Measurements from ENCODE around the gene CAPN10. TPM values are rescaled to one million over a fixed set of nuclear protein-coding genes. Genes with fewer than 3 reads are reported as not detected.

The CAPN10 gene
- polyA plus RNA-seq, 4 donors = 20.5 to 41.1 (median 20.8) TPM

DNA sequence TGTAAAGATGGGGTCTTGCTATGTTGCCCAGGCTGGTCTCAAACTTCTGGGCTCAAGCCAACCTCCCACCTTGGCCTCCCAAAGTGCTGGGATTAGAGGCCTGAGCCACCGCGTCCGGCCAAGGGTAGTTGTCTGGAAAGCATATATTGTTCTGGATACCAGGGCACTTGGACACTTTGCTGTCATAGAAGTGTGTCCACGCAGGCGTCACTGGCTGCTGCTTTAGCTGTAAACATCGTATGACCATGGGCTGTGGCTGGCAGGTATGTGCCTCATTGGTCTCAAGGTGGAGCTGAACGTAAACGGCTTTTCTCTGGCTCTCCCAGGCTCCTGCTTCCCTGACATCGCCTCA is 35.5 kb downstream of the CAPN10 start:
- DNase-seq (ENCODE audit: low read depth in 4 of 4, low spot score in 3 of 4) = no peak

DNA sequence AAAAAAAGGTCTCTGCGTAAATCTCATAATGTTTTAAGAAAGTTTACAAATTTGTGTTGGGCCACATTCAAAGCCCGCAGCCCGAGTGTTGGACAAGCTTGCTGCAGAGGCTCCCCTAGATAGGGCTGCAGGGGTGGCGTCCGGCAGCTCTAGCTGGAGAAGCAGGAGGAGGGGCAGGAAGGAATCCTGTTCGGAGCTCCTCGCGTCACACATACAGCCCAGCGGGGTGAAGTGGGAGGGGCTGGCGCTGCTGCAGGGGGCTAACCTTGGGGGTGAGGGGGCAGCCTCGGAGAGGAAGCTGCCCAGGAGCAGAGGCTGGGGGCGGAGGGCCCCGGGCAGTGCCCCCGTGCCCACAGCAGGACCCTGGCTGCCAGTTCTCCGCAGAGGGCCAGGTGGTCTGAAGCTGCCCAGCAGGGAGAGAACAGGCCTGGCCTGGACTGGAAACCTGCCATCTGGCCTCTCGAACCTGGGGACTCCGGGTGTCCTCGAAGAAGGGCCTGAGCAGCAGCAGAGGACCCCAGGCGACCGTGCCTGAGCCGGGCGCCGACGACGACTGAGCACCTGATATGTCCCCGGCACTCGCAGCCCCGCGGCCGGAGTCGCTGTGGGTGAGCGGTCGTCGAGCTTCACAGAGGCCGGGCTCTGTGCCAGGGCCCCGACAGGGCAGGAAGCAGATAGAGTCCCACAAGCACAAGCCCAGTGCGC is 36.1 kb downstream of the CAPN10 start:
- DNase-seq (ENCODE audit: low read depth in 4 of 4, low spot score in 3 of 4) = no peak

DNA sequence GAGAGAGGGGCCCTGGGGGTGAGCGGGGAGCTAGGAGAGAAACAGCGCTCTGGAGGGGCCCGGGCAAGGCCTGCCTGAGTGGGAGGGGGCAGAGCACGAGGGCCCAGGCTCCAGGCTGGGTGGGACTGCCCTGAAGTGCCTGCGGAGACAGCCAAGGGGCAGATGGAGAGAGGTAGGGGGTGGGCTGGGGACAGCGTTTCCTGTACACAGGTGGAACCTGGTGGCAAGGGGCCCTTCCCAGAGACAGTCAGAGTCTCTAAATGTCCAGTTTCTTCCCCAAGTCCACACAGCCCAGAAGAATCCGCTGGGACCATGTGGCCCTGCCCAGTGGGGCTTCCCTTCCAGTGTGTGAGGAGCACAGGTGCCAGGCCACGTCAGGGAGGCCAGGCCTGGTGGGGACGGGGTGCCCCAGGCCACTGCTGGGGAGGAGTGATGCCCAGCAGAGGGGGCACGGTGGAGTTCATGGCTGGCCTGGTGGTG is 37.0 kb downstream of the CAPN10 start:
- no peak for DNase-seq (ENCODE audit: low read depth in 4 of 4, low spot score in 3 of 4)

DNA sequence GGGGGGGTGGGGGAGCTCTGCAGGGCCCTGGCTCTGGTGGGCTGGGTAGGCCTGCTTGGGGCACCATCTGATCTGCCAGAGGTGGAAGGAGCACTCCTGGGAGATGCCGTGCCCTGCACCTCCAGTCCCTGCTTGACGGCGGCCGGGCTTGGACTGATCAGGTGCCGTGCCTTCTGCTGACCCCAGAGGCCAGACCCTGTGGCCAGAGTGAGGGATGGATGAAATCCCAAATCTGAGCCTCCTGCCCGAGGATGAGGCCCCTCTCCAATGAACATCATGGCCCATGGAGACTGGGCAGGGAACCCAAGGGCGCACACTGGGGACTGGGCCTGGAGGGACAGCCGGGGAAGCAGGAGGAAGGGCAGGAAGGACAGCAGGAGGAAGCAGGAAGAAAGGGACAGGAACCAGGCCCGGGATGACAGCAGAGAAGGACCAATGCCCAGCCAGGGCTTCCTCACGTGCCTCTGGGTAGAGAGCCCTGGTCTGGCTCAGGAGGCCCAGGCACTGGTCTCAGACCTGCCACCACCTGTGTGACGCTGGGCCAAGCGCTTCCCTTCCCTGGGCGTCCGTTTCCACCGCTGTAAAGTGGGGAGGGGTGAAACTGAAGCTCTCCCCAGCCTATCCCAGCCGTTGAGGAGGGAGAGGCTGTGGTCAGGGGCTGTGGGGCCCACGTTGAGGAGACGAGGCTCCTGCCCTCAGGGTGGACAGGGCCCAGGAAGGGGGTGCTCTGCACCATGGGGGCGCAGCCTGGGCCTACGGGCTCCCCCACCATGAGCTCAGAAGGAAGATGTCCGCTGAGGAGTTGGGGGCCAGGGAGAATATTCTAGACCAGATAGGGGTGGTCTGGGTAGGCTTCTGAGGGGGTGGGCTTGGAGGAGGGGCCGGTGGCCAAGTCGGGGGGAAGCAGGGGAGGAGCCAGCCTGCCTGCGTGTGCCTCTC is 37.7 kb downstream of the CAPN10 start:
- DNase-seq (ENCODE audit: low read depth in 4 of 4, low spot score in 3 of 4) = no peak

DNA sequence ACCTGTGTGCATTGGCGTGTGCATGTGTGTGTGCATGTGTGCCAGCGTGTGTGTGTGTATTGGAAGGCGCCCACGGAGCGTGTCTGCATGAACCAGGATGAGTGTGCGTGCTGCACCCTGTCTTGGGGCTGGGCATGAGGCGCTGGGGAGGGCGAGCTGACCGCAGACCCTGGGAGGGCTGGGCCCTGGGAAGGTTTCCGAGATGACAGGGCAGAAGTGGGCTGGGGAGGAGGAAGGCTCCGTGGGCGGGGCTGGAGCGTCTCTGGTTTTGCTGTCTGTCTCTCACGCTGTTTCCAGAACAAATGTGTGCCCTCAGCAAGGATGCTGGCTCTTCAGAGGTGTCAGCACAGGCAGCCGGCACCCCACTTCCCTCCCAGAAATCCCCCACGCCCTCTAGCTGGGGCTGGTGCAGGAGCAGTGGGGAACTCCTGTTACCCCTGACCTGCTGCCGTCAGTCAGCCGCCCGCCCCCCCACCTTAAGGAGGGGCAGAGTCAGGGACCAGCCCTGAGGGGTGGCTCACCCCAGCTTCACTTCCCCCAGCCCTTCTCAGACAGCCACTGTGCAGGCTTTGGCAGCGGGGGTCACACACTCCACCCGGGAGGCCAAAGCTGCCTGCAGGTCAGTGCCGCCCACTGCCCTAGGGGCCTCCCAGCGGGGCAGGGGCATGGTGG is 38.6 kb downstream of the CAPN10 start, which contains the start of gene GPR35:
GPR35 (plus strand) TSS at position 531 of the 672 bp plus-strand sequence. CDS start 4,473 bp downstream, outside the sequence.
- DNase-seq (ENCODE audit: low read depth in 4 of 4, low spot score in 3 of 4) = no peak

DNA sequence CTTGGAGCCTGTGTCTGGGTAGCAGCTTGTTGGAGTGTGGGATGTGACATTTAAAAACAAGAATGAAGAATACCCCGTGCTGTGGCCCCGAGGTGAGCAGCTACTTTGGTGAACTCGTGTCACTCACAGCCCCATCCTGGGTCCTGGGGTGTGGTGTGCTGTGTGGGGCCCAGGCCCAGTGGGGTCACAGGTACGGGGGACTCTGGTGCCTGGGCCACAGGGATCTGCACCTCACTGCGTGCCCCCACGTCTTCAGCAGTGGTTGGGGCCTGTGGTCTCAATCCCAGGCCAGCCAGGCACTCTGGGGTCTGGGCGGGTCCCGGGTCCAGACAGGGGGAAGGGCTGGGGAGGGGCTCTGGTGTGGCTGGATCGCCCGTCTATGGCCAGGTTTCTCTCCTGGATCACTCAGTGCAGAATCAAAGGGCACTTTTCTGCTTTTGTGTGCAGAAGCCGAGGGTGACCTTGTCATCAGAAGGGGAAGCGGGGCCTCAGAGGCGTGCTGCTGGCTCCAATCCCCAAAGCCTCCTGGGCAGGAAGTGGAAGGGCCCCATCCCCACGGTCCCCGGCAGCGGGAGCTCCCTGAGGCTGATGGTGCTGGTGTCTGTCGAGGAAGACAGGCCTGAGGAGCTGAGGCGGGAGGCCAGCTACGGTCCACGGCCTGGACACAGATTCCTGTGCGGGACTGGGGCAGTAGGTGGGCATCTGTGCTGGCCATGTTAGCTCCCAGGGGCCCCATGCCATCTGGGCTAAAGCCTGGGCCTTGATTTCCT is 40.2 kb downstream of the CAPN10 start:
- DNase-seq (ENCODE audit: low read depth in 4 of 4, low spot score in 3 of 4) = no peak

DNA sequence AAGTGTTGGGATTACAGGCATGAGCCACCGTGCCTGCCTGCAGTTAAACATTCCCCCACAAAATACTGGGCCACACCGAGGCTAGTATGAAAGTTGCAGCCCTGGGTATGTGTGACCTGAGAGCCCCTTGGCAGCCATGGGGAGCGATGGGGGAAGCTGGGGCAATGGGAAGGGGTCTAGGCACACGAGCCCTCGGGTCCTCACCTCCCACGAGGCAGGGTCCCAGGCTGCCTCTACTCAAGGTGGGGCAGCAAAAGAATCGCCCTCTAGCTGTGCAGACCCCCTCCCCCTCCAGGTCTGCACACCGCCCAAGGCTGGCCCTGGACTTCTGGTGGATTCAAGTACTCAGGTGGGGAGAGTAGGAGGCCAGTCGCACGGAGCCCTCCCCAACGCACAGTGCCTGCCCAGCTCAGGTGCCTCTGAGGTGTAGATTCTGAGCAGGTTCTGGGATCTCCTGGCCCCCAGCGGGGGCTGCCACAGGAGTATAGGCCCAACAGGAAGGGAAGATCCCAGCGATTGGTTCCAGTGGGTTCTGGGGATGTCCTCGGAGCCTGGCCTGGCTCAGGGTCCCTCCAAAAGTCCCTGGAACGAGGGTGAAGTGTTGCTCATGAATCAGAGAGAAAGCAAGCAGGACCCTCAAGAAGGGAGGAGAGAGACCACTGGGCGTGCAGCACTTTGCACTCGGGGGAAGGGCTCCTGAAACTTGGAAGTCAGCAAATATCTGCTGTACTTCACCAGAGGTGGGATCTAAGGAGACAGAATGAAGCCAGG is 41.4 kb downstream of the CAPN10 start:
- DNase-seq (ENCODE audit: low read depth in 4 of 4, low spot score in 3 of 4) = no peak

DNA sequence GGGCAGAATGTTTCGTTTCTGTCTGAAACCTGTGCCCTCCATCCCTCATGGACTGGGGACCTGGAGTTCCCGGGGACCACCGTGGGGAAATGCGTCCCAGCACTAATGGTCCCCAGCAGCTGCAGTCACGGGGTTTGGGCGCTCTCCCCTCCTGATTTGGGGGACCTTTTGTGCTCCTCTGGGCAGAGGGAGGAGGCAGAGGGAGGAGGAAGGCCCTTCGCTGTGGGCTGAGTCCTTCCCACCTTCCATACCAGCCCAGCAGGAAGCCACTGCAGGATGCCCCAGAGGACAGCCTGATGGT is 41.9 kb downstream of the CAPN10 start:
- DNase-seq (ENCODE audit: low read depth in 4 of 4, low spot score in 3 of 4) = no peak

DNA sequence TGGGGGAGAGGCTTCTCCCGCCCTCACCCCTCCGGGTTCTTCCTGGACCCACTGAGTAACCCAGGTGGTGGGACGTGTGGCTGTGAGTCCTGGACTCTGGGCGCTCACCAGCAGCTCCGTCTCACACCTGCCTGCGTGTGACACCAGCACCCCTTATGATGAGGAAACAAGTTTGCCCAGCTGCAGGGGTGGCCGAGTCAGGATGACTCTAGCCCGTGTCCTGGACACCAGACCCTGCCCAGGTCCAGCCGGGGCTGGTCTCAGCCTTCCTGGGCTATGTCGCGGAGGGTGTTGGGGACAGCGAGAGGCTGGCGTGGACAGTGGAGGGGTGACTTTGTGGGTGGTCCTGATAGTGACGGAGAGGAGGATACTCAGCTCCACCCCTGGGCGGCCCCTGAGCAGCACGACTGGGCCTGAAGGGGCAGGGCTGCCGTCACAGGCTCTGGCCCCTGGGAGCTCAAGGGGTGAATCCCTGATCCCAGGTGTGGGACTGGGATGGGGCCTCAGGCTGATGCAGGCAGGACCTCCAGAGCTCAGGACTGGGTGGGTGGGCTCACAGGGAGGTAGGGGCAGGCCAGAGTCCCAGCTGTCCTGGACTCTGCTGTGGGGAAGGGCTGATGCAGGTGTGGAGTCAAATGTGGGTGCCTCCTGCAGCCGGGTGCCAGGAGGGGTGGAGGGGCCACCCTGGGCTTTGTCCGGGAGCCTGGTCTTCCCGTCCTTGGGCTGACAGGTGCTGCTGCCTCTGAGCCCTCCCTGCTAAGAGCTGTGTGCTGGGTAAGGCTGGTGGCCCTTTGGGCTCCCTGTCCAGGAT is 42.5 kb downstream of the CAPN10 start:
- DNase-seq (ENCODE audit: low read depth in 4 of 4, low spot score in 3 of 4) = no peak

DNA sequence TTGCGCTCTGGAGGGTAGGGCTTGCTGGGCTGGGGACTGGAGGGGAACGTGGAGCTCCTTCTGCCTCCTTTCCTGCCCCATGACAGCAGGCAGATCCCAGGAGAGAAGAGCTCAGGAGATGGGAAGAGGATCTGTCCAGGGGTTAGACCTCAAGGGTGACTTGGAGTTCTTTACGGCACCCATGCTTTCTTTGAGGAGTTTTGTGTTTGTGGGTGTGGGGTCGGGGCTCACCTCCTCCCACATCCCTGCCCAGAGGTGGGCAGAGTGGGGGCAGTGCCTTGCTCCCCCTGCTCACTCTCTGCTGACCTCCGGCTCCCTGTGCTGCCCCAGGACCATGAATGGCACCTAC is 43.1 kb downstream of the CAPN10 start:
- DNase-seq (ENCODE audit: low read depth in 4 of 4, low spot score in 3 of 4) = no peak

DNA sequence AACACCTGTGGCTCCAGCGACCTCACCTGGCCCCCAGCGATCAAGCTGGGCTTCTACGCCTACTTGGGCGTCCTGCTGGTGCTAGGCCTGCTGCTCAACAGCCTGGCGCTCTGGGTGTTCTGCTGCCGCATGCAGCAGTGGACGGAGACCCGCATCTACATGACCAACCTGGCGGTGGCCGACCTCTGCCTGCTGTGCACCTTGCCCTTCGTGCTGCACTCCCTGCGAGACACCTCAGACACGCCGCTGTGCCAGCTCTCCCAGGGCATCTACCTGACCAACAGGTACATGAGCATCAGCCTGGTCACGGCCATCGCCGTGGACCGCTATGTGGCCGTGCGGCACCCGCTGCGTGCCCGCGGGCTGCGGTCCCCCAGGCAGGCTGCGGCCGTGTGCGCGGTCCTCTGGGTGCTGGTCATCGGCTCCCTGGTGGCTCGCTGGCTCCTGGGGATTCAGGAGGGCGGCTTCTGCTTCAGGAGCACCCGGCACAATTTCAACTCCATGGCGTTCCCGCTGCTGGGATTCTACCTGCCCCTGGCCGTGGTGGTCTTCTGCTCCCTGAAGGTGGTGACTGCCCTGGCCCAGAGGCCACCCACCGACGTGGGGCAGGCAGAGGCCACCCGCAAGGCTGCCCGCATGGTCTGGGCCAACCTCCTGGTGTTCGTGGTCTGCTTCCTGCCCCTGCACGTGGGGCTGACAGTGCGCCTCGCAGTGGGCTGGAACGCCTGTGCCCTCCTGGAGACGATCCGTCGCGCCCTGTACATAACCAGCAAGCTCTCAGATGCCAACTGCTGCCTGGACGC is 43.6 kb downstream of the CAPN10 start:
- DNase-seq (ENCODE audit: low read depth in 4 of 4, low spot score in 3 of 4) = no peak

DNA sequence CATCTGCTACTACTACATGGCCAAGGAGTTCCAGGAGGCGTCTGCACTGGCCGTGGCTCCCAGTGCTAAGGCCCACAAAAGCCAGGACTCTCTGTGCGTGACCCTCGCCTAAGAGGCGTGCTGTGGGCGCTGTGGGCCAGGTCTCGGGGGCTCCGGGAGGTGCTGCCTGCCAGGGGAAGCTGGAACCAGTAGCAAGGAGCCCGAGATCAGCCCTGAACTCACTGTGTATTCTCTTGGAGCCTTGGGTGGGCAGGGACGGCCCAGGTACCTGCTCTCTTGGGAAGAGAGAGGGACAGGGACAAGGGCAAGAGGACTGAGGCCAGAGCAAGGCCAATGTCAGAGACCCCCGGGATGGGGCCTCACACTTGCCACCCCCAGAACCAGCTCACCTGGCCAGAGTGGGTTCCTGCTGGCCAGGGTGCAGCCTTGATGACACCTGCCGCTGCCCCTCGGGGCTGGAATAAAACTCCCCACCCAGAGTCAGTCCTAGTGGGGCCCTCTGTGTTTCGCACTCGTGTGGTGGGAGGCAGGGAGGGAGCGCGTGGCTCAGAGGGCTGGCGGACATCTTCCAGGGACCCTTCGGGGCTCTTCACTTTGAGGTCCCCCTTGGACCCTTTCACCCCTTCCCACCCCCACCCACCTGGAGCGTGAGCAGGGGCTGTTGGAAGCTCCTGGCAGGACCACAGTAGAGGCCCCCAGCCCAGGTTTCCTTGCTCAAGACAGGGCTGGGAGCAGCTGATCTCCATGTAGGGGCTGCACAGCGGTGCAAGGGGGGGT is 44.4 kb downstream of the CAPN10 start:
- no peak for DNase-seq (ENCODE audit: low read depth in 4 of 4, low spot score in 3 of 4)

DNA sequence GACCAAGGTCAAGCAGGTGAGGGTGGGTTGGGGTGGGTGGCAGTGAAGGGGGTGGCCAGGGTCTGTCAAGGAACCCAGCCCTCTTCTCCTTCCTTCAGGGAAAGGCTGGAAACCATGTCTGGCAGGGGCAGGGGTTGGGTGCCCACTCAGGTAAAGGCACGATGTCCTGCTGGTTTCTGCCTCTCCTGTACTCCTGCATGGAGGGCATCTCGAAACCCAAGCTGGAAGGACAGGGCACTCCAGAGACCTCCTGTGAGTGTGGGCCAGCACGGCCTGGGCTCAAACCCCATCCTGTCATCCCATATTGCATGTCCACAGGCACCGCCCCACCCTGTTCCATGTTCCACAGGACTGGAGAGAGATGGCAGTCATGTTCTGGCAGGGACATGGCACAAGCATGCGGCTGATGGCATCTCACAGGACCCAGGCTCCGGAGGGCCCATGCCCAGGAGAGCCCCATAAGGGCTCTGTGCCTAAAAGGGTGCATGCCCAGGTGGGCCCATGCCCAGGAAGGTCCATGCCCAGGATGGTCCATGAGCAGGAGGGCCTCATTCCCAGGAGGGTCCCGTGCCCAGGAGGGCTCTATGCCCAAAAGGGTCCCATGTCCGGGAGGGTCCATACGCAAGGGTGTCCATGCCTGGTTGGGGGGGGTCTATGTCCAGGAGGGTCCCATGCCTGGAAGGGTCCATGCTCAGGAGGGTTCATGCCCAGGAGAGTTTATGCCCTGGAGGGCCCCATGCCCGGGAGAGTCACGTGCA is 45.2 kb downstream of the CAPN10 start:
- no peak for DNase-seq (ENCODE audit: low read depth in 4 of 4, low spot score in 3 of 4)

DNA sequence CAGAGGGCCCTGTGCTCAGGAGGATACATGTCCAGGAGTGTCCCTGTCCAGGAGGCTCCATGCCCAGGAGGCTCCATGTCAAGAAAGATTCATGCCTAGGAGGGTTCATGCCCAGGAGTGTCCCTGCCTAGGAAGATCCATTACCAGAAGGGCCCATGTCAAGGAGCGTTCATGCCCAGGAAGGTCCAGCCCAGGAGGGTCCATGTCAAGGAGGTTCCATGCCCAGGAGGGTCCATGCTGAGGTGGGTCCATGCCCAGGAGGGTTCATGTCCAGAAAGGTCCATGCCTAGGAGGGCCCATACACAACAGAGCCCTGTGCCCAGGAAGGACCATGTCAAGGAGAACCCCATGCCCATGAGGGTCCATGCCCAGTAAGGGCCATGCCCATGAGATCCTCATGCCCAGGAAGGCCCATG is 45.8 kb downstream of the CAPN10 start:
- no peak for DNase-seq (ENCODE audit: low read depth in 4 of 4, low spot score in 3 of 4)

DNA sequence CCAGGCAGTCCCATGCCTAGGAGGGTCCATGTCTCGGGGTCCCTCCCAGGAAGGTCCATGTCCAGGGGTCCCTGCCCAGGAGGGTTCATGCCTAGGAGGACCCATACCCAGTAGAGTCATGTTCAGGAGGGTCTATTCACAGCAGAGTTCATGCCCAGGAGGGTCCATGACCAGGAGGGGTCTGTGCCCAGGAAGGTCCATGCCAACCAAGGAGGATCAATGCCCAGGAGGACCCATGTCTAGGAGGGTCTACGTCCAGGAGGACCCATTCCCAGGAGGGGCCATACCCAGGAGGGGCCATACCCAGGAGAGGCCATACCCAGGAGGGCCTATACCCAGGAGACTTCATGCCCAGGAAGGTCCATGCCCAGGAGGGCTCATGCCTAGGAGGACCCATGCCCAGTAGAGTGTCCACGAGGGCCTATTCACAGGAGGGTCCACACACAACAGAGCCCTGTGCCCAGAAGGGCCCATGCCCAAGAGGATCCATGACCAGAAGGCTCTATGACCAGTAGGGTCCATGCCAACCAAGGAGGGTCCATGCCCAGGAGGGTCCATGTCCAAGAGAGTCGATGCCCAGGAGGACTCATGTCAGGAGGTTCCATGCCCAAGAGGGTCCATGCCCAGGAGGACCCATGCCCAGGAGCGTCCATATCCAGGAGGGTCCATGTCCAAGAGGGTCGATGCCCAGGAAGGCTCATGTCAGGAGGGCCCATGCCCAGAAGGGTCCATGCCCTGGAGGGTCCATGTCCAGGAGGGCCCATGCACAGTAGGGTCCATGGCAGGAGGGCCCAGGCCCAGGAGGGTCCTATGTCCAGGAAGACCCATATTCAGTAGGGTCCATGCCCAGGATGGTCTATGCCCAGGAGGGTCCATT is 48.8 kb downstream of the CAPN10 start:
- DNase-seq (ENCODE audit: low read depth in 4 of 4, low spot score in 3 of 4) = no peak

DNA sequence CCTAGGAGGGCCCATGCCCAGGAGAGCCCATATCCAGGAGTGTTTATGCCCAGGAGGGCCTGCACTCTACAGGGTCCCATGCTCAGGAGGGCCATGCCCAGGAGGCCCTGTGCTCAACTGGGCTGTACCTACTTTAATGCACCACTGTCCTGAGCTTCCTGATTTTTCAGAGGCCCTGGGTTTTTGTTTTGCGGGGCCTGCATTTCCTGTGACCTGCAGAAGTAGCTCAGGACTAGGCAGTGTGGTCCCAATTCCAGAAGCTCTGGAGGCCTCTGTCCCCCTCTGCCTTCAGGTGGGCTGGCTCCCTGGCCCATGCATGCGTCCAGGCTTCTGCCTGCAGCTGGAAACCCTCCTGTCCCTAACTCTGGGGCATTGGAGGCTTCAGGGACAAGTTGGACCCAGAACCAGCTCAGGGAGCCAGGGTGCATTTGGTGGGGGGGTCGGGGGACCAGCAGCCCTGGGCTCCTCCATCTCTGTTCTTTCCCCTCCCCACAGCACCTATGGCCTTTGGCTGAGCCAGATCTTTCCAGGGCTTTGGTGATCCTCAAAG is 49.5 kb downstream of the CAPN10 start:
- DNase-seq (ENCODE audit: low read depth in 4 of 4, low spot score in 3 of 4) = no peak

Data from left renal pelvis (tissue), 4 donors.